Skeletal muscle cell (primary cell): ENCODE measurements around the gene SIGLEC14.
"Not testable (repeated sequence)": the region's sequence is repeated elsewhere in the genome, so short reads cannot be mapped to it uniquely, and the experiment has no call there.

Source experiments
- DNase-seq: peaks from one replicate; pipeline ENCODE4 v3.0.0-alpha.2; 2010; ENCODE audit warnings: low read depth
- H3K4me3 ChIP-seq: 2 replicates; pipeline ENCODE4 v1.5.1; 2011; ENCODE audit warnings: low read depth, mild to moderate bottlenecking, control low read depth, low read length, moderate library complexity

SIGLEC14 gene

GRCh38 chr19:51680474-51680873, 33.8 kb upstream of the SIGLEC14 start:
- no peak overlapping the region for H3K4me3 ChIP-seq
- DNase-seq: no peak

GRCh38 chr19:51676566-51677083, 30.0 kb upstream of the SIGLEC14 start:
- no peak for DNase-seq
- no peak overlapping the region for H3K4me3 ChIP-seq

DNA sequence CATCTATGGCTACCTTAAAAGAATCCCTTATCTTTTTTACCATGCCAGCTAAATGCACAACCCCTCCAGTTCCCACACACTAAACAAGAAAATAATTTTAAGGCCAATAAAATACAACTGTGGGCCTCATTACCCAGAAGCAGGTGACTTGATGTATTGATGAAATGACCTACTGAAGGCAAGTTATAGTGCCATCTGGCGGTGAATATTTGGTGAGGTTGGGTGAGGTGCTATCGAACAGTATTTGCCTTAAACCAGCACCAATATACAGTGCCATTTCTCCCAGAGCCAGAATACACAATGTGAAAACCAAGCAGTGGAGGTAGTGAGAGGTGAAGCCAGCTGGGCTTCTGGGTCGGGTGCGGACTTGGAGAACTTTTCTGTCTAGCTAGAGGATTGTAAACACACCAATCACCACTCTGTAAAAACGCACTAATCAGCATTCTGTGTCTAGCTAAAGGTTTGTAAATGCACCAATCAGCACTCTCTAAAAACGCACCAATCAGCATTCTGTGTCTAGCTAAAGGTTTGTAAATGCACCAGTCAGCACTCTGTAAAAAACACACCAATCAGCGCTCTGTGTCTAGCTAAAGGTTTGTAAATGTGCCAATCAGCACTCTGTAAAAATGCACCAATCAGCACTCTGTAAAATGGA, 29.4 kb upstream of the SIGLEC14 start:
- H3K4me3 ChIP-seq, DNase-seq: not testable (repeated sequence)

- DNase-seq: no peak
- H3K4me3 ChIP-seq: no peak overlapping the region
Measured at GRCh38 chr19:51668216-51668615, 21.6 kb upstream of the SIGLEC14 start.

GRCh38 chr19:51664997-51665396, 18.4 kb upstream of the SIGLEC14 start:
- DNase-seq: no peak

GRCh38 chr19:51664131-51664530, 17.5 kb upstream of the SIGLEC14 start:
- no peak for DNase-seq
- H3K4me3 ChIP-seq: no peak overlapping the region

More at GRCh38 chr19:51664997-51665396, 18.4 kb upstream of the SIGLEC14 start:
- H3K4me3 ChIP-seq: no peak overlapping the region

DNA sequence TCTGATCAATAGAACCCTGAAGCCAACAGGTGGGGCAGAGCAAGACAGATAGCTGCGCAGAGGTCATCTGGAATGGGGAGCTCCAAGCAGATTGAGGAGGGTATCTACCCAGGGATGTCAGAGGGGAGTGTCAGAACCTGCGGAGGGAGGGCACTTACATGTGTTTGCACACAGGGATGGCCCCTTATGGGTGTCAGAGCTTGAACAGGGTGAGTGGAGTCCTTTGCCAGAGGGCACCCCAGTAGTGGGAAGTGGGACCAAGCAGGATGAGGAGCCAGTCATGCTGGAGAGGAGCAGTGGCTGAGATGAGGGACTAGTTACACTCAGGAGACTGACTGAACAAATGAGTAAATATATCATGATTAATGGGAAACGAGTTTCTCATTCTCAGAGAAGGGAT, 17.0 kb upstream of the SIGLEC14 start:
- H3K4me3 ChIP-seq: no peak overlapping the region
- no peak for DNase-seq

DNA sequence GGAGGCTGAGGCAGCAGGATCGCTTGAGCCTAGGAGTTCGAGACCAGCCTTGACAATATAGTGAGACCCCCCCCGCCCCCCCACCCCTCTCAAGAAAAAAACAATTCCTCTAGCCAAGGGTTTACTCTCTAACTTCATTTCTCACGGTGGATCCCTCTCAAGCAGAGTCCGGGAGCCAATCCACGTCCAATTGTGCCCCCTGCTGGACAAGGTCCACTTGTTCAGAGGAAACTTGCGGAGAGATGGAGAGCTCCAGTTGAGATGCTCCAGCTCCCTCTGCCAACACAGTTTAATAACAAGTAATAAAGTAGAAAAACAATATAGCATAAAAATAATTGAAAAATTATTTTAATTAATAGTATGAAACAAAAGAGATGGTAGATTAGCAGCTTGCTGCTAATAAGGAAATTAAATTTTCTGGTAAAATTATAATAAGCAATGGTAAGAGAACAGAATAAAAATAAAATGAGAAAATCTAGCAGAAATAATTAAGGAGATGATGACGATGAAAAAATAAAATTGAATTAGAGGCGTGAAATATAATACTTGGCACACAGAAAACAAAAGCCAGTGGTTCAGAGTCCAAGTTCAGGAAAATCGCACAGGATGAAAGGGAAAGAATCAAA, 14.5 kb upstream of the SIGLEC14 start:
- H3K4me3 ChIP-seq: no peak overlapping the region
- peak; percentile 40 for DNase-seq

- DNase-seq: no peak
- no peak overlapping the region for H3K4me3 ChIP-seq
Measured at GRCh38 chr19:51654783-51655182, 8.2 kb upstream of the SIGLEC14 start.

DNA sequence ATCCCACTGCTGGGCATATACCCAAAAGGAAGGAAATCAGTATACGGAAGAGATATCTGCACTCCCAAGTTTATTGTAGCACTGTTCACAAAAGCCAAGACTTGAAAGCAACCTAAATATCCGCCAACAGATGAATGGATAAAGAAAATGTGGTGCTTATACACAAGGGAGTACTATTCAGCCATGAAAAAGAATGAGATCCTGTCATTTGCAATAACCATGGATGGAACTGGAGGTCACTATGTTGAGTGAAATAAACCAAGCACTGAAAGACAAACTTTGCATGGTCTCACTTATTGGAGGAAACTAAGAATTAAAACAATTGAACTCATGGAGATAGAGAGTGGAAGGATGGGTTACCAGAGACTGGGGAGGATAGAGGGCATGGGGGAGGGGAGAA, 6.5 kb upstream of the SIGLEC14 start:
- DNase-seq: no peak
- H3K4me3 ChIP-seq: no peak overlapping the region

DNA sequence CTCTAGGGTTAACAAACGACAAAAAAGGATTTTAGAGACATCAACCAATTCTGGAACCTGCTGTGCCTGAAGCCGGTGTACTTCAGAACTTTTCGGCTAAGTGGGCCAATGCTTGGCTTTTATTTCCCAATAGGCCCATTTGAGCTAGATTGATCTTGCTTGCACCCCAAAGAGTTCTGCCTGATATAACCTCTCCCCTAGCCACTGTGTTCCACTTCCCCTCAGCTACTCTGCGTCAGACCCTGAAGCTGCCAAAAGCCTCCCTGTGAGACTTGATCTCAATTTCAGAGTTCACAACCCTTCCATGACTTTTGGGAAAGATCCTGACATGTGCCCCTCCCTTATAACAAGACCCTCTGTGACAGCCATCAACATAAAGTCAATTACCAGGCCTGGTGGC, 5.6 kb upstream of the SIGLEC14 start:
- H3K4me3 ChIP-seq: no peak overlapping the region
- DNase-seq: no peak

GRCh38 chr19:51651216-51651846, 4.7 kb upstream of the SIGLEC14 start:
- DNase-seq: no peak
- no peak overlapping the region for H3K4me3 ChIP-seq

GRCh38 chr19:51647318-51647717, 693 bp upstream of the SIGLEC14 start:
- H3K4me3 ChIP-seq: no peak overlapping the region
- no peak for DNase-seq

DNA sequence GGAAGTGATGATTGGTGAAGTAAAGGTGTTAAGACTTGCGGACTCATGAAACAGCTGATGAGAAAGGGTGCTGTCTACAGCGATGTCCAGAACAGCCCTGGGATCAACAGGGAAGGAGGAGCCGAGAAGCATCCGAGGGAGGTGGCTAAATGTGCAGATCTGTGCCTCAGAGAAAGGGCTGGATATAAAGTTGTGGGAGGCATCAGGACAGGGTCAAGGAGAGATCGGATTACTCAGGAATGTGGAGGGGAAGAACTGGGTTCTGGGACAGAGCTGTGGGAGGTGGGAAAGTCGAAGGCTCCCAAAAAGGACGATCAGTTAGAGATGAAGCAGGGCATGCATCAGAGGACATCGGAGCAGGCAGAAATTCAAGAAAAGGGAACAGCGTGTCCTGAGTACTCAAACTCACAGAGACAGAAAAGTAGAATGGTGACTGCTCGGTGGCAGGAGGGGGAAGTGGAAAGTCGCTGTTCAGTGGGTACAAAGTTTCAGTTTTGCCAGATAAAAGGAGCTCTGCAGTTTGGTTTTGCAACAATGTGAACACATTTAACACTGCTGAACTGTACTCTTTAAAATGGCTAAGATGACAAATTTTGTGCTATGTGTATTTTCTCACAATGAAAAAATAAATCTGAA, 1.9 kb downstream of the SIGLEC14 start:
- no peak overlapping the region for H3K4me3 ChIP-seq
- DNase-seq: no peak

DNA sequence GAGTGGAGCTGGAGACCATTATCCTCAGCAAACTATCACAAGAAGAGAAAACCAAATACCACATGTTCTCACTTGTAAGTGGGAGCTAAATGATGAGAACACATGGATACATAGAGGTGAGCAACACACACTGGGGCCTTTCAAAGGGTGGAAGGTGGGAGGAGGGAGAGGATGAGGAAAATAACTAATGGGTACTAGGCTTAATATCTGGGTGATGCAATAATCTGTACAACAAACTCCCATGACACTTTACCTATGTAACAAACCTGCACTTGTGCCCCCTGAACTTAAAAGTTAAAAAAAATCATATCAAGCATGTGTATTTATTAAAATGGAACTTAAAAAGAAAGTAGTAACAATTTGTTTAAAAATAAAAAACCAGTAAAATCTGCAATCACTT, 5.0 kb downstream of the SIGLEC14 start:
- no peak for DNase-seq

GRCh38 chr19:51640386-51640785, 6.2 kb downstream of the SIGLEC14 start:
- DNase-seq: no peak
- no peak overlapping the region for H3K4me3 ChIP-seq

More for the DNA sequence above, 5.0 kb downstream of the SIGLEC14 start:
- H3K4me3 ChIP-seq: no peak overlapping the region

DNA sequence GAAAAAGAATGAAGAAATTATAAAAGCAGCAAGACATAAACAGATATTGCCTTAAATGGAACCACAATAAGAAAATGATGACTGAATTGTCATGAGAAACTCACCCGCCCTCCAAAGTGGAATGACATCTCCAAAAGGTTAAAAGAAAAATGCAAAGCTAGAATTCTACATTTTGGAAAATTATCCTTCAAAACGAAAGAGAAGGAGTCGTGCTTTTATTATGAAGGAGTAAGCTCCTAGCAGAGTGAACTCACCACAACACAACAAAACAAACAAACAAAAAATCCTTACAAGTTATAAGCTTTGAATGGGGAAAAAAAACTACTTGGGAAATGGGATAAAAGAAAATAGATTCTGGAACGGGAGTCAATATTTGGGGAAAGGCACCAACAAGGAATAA, 6.7 kb downstream of the SIGLEC14 start:
- no peak overlapping the region for H3K4me3 ChIP-seq
- DNase-seq: no peak

DNA sequence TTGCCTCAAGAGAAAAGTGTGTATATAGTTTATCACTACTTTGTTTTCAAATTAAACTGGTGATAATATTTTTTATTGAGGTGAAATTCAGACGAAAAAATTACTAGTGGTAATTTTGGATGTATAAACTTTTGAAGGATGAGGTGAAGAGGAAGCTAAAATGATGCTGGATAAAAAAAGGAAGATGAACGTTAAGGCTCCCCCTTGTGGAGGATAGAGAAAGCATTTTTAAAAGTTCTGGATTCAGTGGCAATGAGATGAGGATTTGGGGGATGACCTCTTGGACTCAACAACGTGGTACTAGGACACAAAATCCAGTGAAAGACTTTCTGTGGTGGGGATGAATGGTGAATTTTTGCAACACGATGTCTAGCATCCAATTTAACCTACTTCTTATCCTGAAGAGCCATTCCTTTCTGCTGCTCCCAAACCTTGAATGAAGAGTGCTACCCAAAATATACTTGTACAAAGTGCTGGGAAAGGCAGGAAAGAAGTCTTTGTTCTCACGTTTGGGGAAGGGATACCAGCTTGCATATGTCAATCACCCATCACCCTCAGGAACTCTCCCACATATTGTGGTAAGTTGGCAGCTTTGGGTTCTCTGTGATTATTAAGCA, 9.2 kb downstream of the SIGLEC14 start:
- no peak for DNase-seq
- no peak overlapping the region for H3K4me3 ChIP-seq

- DNase-seq: no peak
- H3K4me3 ChIP-seq: no peak overlapping the region
Measured at GRCh38 chr19:51632126-51632525, 14.5 kb downstream of the SIGLEC14 start.

GRCh38 chr19:51630315-51630714, 16.3 kb downstream of the SIGLEC14 start, which contains the start of gene SIGLEC5:
Gene SIGLEC5 (minus strand): TSS chr19:51630401. CDS start chr19:51630335, 66 bp downstream.
- not testable (repeated sequence) for DNase-seq

More at GRCh38 chr19:51630315-51630714, 16.3 kb downstream of the SIGLEC14 start, which contains the start of gene SIGLEC5:
- H3K4me3 ChIP-seq: not testable (repeated sequence)
